Neutrophil (primary cell): ENCODE measurements around the gene GTF2IRD1.
"Not testable (repeated sequence)": the region's sequence is repeated elsewhere in the genome, so short reads cannot be mapped to it uniquely, and the experiment has no call there.

Experiments used
- H3K27ac ChIP-seq: fragments of 200-600 bp; sonication (generic); 2 replicates; pipeline ENCODE4 v1.5.1; 2016; ENCODE audit warnings: mild to moderate bottlenecking, moderate library complexity
- H3K27me3 ChIP-seq: fragments of 200-600 bp; sonication (generic); 2 replicates; pipeline ENCODE4 v1.6.0; 2016; ENCODE audit warnings: mild to moderate bottlenecking
- H3K36me3 ChIP-seq: fragments of 200-600 bp; sonication (generic); 2 replicates; pipeline ENCODE4 v1.5.1; 2017
- H3K4me1 ChIP-seq, 2 experiments: fragments of 200-600 bp in 1 of 2; sonication (generic) in 1 of 2; 1 replicate in 1 of 2; 2 replicates in 1 of 2; pipeline versions ENCODE4 v1.5.1 to v1.6.1; 2013 to 2016; ENCODE audit warnings: low read depth in 1 of 2, low read length in 1 of 2, mild to moderate bottlenecking in 1 of 2, moderate library complexity in 1 of 2; ENCODE audit not compliant: control insufficient read depth in 1 of 2, insufficient read depth in 1 of 2
- H3K4me3 ChIP-seq, 2 experiments: fragments of 200-600 bp in 1 of 2; sonication (generic) in 1 of 2; 1 replicate in 1 of 2; 2 replicates in 1 of 2; pipeline ENCODE4 v1.5.1; 2013 to 2016; ENCODE audit warnings: low read depth in 1 of 2, low read length in 1 of 2, mild to moderate bottlenecking in 1 of 2, moderate library complexity in 1 of 2
- H3K9me3 ChIP-seq: fragments of 200-600 bp; sonication (generic); 2 replicates; pipeline ENCODE4 v1.5.1; 2016
- TF ChIP-seq, protein P1 (sequence below): fragments of 200-600 bp; sonication (generic); IDR thresholded peaks from 2 replicates; pipeline ENCODE4 v1.5.1; 2016; ENCODE audit warnings: antibody characterized with exemption

The GTF2IRD1 gene

GRCh38 chr7:74535951-74536356 lies 82.2 kb downstream of the GTF2IRD1 start:
- H3K9me3 ChIP-seq: no peaks in the 10 kb centered on the region
- H3K4me3 ChIP-seq: no peak overlapping the region
- H3K4me1 ChIP-seq: no peaks in the 10 kb centered on the region
- H3K27ac ChIP-seq: no peak overlapping the region
- H3K27me3 ChIP-seq: no peaks in the 10 kb centered on the region
- no peaks in the 10 kb centered on the region for H3K36me3 ChIP-seq
- TF ChIP-seq, protein P1, sequence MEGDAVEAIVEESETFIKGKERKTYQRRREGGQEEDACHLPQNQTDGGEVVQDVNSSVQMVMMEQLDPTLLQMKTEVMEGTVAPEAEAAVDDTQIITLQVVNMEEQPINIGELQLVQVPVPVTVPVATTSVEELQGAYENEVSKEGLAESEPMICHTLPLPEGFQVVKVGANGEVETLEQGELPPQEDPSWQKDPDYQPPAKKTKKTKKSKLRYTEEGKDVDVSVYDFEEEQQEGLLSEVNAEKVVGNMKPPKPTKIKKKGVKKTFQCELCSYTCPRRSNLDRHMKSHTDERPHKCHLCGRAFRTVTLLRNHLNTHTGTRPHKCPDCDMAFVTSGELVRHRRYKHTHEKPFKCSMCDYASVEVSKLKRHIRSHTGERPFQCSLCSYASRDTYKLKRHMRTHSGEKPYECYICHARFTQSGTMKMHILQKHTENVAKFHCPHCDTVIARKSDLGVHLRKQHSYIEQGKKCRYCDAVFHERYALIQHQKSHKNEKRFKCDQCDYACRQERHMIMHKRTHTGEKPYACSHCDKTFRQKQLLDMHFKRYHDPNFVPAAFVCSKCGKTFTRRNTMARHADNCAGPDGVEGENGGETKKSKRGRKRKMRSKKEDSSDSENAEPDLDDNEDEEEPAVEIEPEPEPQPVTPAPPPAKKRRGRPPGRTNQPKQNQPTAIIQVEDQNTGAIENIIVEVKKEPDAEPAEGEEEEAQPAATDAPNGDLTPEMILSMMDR: no peak

DNA sequence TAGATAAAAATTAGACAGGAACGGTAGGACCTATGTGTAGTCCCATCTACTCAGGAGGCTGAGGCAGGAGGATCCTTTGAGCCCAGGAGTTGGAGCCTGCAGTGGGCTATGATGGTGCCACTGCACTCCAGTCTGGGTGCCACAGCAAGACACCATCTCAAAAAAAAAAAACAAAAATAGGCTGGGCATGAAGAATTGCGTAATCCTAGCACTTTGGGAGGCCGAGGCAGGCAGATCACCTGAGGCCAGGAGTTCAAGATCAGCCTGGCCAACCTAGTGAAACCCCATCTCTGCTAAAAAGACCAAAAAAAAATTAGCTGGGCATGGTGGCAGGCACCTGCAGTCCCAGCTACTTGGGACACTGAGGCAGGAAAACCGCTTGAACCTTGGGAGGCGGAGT lies 88.2 kb downstream of the GTF2IRD1 start:
- H3K4me3 ChIP-seq, H3K27ac ChIP-seq, H3K9me3 ChIP-seq, H3K36me3 ChIP-seq, H3K27me3 ChIP-seq, H3K4me1 ChIP-seq: not testable (repeated sequence)

GRCh38 chr7:74542558-74543117 lies 88.9 kb downstream of the GTF2IRD1 start:
- Histone ChIP-seq H3K36me3 (no peaks in the 10 kb centered on the region), H3K27ac (no peak overlapping the region), H3K4me1 (no peaks in the 10 kb centered on the region), H3K4me3 (no peak overlapping the region), H3K27me3 (no peaks in the 10 kb centered on the region), H3K9me3 (peaks cover 8% of the 10 kb centered on the region)
- TF ChIP-seq, protein P1: no peak

- no peak overlapping the region for H3K4me3 ChIP-seq
- no peaks in the 10 kb centered on the region for H3K36me3 ChIP-seq
- H3K9me3 ChIP-seq: peaks cover 8% of the 10 kb centered on the region
- H3K27me3 ChIP-seq: no peaks in the 10 kb centered on the region
- H3K27ac ChIP-seq: no peak overlapping the region
- TF ChIP-seq, protein P1: peak; percentile 32
- H3K4me1 ChIP-seq: no peaks in the 10 kb centered on the region
Observed at GRCh38 chr7:74544706-74545469, 91.2 kb downstream of the GTF2IRD1 start.

DNA sequence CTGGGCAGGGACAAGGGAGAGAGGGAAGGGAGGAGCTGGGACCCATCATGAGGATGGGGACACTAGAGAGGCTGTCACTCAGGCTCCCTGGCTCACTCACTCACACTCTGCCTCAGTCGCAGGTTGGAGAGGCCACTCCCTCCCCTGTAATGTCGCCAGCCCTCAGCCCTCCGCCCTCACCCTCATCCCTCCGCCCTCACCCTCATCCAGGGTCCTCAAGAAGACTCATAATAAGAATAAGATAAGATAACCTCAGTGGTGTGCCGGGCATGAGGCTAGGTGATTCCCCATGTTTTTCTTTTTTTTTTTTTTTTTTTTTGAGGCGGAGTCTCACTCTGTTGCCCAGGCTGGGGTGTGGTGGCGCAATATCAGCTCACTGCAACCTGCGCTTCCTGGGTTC lies 92.2 kb downstream of the GTF2IRD1 start:
- no peak overlapping the region for H3K4me3 ChIP-seq
- no peak overlapping the region for H3K27ac ChIP-seq
- no peaks in the 10 kb centered on the region for H3K4me1 ChIP-seq
- TF ChIP-seq, protein P1: no peak
- no peaks in the 10 kb centered on the region for H3K36me3 ChIP-seq
- H3K9me3 ChIP-seq: peaks cover 8% of the 10 kb centered on the region
- H3K27me3 ChIP-seq: no peaks in the 10 kb centered on the region

DNA sequence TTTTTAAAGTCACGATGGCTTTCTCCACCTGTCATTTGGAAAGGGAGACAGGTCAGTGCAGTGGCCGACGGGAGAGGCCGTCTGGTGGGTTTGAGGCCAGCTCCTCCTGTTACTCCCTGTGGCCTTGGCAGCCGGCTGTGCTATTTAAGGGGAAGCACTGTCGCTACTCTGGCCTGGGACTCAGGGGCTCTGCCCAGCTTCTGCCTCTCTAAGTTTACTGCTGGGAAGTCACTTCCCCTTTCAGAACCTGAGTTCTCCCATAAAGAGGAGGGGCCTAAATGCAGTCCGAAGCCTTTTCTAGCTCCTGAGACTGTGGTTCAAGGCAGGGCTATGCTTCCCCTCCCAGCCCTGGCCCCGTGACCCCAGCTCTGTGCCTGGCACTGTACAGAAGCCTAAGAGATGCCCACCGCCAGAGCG lies 99.9 kb downstream of the GTF2IRD1 start:
- H3K4me3 ChIP-seq, H3K27me3 ChIP-seq, H3K36me3 ChIP-seq, H3K4me1 ChIP-seq, H3K27ac ChIP-seq, H3K9me3 ChIP-seq: not testable (repeated sequence)
